ENCODE measurements around the gene TAS2R1.

Gene TAS2R1, protein sequence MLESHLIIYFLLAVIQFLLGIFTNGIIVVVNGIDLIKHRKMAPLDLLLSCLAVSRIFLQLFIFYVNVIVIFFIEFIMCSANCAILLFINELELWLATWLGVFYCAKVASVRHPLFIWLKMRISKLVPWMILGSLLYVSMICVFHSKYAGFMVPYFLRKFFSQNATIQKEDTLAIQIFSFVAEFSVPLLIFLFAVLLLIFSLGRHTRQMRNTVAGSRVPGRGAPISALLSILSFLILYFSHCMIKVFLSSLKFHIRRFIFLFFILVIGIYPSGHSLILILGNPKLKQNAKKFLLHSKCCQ

DNA sequence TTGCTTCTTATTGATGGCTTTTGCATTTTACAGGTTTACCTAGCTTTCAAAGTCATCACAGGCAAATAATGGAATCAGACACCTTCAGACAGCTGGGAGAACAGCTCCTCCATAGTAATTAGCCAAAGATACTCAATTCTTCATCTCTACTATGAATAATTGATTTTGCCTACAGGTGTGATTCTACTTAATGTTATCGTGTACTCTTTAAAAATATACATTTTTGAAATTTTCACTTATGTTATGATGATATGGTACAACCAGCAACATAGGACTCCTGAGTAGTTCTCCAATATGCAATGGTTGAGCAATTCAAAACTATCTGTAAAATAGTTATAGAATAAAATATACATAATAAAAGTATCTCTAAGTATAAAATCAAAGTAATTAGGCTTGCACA is at the start of gene TAS2R1:
Gene TAS2R1, minus strand, starts transcription at position 101 of the 400 bp plus-strand sequence. CDS start 319 bp downstream, outside the sequence.
- DNase-seq: no peak

DNA sequence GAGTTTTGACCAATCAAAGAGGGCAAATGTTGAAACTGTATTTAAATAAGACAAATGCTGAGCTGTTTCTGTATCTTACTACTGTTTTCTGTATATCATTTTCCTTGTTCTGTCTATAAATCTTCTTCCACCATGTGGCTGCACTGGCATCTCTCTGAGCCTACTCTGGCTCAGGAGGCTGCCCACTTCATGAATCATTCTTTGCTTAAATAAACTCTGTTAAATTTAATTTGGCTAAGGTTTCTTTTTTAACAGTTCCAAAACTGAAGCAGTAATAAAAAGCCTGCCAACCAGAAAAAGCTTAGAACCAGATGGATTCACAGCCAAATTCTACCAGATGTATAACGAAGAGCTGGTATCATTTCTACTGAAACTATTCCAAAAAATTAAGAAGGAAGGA is 40.2 kb upstream of the TAS2R1 start:
- DNase-seq: no peak

DNA sequence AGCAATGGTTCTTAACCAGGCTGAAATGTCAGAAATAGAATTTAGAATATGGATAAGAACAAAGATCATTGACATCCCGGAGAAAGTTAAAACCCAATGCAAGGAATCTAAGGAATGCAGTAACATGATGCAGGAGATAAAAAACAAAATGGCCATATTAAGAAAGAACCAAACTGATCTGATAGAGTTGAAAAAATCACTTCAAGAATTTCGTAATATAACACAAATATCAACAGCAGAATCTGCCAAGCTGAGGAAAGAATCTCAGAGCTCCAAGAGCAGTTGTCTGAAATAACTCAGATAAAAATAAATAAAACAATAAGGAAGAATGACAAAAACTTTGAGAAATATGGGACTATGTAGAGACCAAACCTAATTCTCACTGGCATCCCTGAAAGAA is 37.8 kb upstream of the TAS2R1 start:
- DNase-seq: no peak

DNA sequence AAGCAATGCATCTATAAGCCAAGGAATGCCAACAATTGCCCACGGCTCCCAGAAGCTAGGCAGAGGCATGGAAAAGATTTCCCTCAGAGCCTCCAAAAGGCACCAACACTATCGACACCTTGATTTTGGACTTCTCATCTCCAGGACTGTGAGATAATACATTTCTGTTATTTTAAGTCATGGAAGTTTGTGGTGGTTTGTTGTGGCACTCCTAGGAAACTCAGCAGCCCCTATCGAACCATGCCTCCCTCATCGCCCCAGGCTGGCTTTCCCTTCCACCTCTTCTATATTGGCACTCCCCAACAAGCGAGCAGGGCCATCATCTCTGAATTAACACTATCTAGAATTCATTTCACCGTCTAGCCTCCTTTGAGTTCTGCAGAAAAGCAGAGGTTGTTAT is 33.7 kb upstream of the TAS2R1 start:
- no peak for DNase-seq

DNA sequence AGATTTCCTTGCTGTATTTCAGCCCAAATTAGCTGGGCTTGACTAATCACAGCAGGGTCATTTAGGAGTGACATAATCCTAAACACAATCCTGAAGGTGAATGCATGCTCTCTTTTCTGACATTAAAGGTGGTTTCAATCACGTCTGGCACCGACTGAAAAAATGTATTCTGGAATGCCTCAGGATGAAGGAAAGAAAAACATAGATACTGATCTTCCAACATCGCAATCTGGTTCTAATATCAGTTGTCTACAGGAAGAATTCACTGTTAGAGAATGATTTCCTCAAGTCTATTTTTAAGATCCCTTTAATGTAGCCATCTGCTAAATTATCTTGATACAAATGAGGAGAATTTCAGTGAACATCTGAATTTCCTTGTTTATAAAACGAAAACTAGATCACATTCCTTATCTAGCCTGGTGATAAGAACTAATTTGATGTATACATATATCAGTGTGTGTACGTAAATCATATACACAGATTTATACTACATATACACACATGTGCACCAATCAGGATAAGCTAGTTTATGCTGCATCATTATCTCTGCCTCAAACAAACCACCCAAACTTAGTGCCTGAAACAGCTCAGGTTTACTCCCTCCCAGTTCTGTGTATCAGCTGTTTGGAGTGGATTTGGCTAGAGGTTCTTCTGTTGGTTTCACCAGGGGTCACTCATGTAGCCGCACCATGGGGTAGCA is 31.3 kb upstream of the TAS2R1 start:
- no peak for DNase-seq

DNA sequence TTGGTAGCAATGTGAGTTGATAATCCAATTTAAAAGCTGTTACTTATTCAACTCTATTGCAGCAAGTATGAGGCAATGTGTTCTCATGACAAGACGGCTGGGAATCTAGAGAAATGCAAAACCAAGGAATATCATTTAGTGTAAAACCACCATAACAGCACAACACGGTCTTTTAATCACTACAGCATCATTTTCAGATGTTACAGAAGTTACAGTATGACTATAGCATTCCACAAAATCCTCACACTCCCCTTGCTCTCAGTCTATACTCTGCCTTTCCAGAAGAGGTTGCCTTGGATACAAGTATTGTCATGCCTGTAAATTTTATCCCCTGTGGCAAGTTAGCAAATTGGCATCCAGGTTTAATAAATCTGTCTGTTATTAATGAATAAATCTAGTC is 28.6 kb upstream of the TAS2R1 start:
- DNase-seq: no peak

DNA sequence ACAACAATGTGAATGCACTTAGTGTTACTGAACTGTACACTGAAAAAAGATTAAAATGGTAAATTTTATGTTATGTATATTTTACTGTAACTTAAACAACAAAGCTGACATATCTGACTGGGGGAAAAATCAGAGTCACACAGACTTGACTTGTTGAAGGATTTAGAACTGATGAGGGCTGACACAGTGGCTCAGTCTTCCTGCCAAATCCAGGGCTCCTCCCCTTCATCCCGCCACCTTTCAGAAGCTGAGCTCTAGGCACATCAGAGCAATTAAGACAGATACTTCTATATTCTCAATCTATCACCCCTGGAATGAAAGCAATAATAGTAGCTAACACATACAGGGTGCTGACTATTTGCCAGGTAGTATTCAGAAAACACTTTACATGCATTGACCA is 27.7 kb upstream of the TAS2R1 start:
- DNase-seq: no peak

DNA sequence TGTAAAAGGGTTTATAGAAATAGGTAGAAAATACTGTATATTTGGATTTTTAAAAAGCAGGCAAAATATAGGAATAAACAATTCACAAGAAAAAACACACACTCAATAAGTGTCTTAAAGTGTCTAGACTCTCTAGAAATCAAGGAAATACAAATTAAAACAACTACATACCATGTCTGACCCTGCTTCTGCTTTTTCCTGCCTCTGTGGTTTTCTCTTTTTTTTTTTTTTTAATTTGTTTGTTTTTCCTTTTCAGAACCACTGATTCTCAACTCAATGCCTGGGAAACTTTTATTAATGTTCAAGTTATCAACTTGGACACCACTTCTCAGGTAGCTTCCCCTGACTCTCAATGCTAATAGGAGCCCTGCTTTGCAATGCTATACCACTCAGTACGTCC is 25.5 kb upstream of the TAS2R1 start:
- no peak for DNase-seq

DNA sequence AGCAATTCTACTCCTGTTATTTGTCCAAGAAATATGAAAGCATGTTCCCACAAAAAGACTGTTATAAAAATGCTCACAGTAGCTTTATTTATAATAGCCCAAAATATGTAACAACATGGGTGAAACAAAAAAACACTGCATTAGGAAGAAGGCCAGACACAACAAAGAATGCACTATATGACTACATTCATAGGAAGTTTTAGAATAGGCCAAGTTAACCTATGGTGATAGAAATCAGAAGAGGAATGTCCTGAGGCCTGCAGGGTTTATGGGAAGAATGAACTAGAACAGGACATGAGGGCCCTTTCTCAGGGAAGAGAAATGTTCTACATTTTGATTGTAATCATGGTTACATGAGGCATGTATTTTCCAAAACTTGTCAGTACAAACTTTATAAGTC is 24.7 kb upstream of the TAS2R1 start:
- DNase-seq: no peak

DNA sequence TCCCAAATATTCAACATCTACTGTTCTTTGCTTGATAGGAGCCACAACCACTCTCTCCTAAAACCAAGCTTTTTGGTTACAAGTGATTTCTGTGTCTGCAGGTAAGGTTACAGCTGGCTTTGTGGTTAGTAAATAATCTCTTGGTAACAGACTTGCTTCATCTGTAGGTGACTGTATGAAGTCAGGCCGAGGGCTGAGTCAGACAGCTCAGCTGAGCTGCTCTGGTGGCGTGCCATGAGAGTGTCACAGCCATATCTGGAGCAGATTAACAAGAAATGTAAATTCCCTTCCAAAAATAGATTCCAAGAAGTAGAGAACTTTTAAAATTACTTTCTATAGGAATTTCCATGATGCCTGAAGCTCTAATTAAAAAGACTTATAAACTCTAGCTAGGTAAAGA is 23.7 kb upstream of the TAS2R1 start:
- DNase-seq: no peak

DNA sequence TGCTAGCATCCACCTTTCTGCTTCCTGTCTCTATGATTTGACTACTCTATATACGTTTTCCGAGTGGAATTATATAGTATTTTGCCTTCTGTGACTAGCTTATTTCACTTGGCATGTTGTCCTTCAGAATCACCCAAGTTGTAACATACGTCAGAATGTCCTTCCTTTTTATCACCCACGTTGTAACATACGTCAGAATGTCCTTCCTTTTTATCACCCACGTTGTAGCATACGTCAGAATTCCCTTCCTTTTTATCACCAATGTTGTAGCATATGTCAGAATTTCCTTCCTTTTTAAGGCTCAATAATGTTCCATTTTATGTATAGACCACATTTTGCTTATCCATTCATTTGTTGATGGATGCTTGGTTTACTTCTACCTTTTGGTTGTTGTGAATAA is 22.9 kb upstream of the TAS2R1 start:
- DNase-seq: no peak

DNA sequence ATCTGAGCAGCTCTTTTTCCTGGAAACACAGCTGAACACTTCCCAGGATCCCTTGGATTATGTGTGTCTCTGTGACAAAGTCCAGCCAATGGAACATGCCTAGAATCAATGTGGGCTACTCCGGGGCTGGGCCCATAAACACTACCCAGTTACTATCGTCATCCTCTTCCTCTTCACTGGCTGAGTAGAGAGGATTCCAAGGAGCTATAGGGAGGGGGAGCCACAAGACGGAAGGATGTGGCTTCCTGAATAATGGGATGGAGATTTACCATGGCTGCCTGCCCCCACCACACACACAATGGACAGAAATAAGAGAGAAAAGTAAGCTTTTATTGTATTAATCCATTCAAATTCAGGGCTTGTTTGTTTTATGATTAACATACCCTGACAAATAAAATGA is 22.1 kb upstream of the TAS2R1 start:
- no peak for DNase-seq

DNA sequence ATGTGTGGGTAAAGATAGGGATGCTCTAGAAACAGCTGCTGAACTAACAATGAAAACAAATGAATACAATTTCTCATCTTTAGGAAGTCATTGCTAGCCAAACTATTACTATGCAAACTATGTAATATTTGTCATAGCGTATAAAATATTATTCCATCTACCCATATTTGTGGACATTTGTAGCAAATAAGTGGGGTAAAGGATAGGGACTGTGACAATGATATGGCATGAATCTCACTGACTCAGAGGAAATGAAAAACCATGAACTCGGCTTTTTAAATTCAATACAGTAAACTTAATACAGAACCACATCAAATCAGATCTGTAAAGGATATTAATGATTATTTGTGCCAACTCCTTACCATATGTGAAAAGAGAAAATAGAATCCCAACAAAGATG is 16.7 kb upstream of the TAS2R1 start:
- no peak for DNase-seq

DNA sequence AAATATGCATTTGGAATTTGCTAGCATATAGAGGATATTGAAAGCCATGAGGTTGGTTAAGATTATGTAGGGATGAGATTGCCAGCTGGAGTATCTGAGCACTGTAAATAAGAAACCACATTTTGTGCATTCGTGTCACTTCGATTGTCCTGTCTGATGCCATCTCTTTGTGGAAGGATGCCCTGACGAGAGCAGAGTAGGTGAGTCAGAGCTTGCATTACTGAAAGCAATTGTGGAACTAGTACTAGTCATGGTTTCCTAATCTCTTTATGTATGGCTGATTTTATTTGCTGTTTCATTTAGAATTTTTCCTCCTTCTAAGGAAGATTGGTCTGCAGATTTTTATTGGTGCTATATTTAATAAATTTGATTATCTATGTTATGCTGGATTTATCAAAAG is 14.5 kb upstream of the TAS2R1 start:
- DNase-seq: no peak

DNA sequence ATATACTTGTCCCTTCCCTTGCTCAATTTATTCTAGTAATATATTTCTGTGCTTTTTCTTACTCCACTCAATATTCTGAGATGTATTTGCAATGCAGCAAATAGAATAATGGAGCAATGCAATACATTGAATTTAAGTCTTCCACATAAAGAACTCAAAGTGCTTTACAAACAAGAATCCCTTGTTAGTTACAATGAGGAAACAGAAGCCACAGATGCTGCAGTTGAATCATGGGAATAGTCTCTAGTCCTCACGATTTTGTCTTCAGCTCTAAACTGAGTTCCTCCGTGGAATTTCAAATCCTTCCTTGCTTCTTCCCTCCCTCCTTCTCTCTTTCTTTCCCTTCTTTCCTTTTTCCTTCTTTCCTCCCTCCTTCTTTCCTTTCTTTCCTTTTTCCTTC is 12.5 kb upstream of the TAS2R1 start:
- no peak for DNase-seq

DNA sequence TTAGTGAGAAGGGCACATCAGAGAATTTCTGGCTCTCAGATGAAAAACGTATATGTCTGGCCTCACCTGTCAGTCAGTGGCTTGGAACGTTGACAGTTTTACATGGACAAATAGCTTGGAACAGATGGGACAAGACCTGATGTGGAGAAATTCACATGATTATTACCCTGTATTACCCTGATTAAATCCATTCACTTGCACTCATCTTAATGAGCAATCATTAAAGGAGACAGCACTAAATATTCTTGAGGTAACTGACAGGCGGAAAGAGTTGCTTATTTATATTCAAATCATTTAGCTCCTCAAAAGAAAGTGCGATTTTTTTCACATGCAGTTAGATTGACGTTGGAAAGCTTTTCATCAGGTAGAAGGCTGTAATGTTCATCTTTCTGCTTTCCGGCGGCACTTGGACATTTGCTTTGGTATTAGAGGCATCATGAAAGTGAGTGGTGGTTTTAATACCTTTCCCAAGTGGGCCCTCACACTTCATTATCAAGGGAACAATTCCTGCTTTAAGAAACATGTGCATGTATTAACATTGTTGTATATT is 11.7 kb upstream of the TAS2R1 start:
- DNase-seq: no peak

DNA sequence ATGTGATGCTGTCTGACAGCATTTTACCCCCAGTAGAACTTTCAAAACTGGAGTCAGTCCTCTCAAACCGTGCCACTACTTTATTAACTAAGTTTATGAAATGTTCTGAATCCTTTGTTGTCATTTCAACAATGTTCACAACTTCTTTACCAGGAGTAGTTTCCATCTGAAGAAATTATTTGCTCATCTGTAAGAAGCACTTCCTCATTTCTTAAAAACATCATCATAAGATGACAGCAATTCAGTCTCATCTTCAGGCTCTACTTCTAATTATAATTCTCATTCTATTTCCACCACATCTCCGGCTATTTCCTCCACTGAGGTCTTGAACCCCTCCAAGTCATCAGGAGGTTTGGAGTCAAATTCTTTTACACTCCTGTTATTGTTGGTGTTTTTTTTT is 2.3 kb upstream of the TAS2R1 start:
- DNase-seq: no peak

DNA sequence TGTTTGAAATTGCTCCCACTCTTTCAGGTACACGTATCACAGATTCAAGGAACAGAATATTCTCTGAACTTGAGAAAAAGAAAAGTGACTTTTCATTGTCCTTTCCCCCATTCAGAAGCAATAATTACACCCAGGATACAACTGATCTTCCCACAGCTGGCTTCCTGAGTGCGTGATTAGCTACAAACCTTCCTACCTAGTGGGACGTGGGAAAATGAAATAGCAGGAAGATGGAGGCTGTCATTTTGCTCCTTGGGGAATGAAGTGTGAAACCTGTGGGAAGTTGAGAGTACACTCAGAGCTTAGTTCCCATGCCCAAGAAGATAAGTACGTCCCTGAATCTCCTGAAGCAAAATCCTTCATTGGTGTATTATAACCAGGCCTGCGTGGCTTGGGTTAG is 2.6 kb downstream of the TAS2R1 start:
- no peak for DNase-seq

DNA sequence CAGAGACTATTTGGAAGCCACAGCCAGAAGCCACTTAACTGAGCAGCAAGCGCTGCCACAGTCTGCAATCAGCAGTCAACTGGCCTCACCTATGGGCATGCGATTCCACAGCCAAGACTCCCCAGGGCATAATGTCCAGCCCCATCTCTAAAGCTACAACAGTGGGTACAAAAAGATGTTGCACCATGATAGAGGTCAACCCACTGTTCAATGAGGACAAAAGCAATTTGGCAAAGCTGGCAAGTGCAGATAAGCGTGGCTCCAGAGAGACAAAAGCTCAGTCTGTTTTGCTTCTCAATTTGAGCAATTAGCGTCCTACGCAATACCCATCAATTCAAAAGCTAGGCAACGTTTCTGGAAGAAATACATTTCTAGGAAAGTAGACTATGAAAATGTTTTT is 3.2 kb downstream of the TAS2R1 start:
- no peak for DNase-seq

DNA sequence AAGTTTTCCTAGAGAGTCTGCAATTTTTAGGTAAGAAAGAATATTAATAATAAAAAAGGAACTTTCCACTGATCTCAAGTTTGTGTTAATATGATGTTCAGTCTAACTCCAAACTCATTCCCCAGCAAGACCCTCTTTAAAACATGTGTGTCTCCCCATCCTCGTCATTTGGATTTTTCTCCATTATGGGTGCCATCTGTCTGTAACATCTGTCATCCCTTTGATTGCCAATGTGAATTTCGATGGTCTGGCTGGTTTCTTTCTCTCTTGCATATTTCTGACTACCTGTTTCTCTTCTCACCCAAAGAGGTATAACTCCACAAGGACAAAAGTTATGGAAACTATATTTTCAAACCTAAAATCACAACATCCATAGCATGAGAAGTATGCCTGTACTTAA is 4.4 kb downstream of the TAS2R1 start:
- no peak for DNase-seq

DNA sequence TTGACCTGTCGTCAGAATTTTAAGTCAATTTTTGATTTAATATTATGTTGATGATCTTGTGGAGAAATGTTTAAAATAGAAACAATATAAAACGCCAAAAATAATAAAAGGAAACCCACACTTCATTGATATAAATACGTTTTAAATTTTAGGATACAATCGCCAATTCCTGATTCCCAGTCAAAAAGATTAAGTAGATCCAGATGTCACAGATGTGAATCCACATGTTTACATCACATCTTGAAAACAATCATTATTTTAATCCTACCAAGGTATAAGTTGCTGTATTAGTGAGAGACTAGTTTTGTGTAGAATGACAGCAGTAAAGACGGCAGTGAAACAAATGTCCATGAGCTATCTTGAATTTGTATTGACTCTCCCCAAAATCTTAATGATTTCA is 4.9 kb downstream of the TAS2R1 start:
- DNase-seq: no peak

DNA sequence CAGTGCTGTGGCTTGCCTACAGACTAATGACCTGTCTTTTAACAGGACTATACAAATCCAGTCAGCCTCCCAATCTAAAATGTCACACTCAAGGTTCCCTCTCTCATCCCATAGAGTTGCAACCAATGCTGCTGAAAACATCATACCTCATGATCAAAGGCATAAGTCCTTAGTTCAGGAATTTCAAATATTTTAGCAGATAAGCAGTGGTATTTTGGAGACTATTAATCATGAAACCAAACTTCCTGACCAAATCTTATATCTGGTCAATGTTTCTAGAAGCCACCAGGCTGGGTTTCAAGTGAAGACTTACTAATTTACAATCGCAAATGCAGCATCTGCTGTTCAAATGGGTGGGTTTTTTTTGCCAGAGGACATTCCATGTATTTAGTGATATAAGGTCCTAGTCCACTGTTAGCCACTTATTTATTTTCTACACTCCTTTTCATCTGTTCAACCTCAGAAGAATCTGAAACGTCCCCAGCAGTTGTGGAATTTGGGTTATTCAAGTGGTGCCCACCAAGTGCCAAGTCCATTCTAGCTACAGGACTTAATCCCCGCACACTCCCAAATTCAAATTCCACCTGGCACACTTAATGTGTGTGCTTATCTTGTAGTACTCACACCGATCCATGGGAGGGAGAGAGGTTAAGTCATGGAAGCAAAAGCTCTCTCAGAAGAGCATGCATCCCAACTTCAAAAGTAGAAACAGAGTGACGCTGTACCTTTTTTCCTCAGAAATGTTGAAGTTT is 5.8 kb downstream of the TAS2R1 start:
- no peak for DNase-seq

DNA sequence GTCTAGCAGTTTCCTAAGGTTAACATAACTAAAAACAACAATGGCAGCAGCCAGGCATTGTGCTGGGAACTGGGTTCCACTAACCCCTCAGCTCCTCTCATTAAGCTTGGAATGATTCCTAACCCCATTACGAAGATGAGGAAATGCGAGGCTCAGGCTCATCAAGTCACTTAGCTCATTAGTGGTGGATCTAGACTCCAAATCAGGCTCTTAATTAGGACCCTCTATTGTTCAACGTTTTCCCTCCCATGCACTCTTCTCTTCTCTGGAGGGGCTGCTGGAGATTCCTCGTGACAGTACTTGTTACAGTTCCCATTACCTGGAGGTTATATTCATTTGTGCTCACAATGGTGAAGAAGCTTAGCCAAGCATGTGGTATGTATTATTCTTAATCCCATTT is 6.5 kb downstream of the TAS2R1 start:
- DNase-seq: no peak

DNA sequence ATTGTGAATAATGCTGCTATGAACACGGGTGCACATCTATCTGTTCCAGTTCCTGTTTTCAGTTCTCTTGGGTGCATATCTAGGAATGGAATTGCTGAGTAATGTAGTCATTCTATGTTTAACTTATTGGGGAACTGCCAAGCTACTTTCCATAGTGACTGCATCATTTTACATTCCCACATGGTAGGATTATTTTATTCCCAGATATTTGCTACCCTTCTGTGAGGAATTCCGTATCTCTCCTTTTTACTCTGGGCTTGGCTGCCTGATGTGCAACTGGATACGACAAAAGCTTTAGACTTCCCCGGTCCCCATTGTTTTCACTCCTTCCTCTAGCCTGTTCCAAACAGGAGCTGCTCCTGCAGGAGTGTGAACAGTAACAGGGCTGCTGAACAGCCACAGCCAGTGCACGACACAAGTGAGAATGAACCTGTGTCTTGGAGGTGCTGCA is 7.2 kb downstream of the TAS2R1 start:
- DNase-seq: no peak
